ENCODE results near the gene SOS2. TPM values are rescaled to one million over a fixed set of nuclear protein-coding genes. Genes with fewer than 3 reads are reported as not detected.

The SOS2 gene
- total RNA-seq, 1 experiment from 2014 or later, result 11.7 TPM

DNA sequence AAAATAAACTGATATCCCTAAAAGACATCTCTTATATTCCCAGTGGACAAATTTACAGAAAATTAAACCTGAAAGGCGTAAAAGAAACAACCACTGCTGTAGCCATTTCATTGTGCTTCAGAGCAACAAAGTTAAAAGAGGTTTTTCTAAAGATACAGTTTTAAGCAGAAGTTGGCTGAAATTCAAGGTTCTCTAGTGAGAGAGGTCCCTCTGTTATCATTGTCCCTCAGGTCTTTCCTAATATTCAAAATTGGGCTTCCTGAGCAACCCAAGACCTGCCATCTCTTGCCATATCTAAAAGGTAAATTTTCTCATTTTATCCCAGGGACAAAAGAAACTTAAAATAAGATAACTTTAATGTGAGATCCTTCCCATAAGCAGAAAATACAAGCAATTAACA lies 10.7 kb upstream of the SOS2 start:
- ChIA-PET CTCF (interaction anchor here (1.5 kb wide), 1 partner anchor 19 kb away, joined by 3 read pairs; no protein-coding TSS in a partner anchor), RAD21 (ENCODE audit: low non-redundant PET in 1 of 2, low total read pairs in 2 of 2, uncharacterized antibody in 2 of 2, unreplicated experiment in 2 of 2) (no interaction called here), POLR2A (interaction anchor here (0.6 kb wide), 1 partner anchor 134 kb away, joined by 3 read pairs; no protein-coding TSS in a partner anchor)
- no peak overlapping the region for H3K9ac ChIP-seq (ENCODE audit: low read length)
- peaks cover 0 to 2% of the 10 kb centered on the region in 2 experiments; a peak in 1 of 4 replicates for H3K36me3 ChIP-seq (ENCODE audit: control insufficient read depth in 1 of 2, insufficient read depth in 2 of 2, low read length in 2 of 2)
- DNase-seq (ENCODE audit: low read depth, low spot score) (no peak), ATAC-seq (no peak)
- H3K79me2 ChIP-seq (ENCODE audit: insufficient read depth, low read length), result no peaks in the 10 kb centered on the region
- no peaks in the 10 kb centered on the region for H3K9me2 ChIP-seq (ENCODE audit: insufficient read depth)
- H3K4me3 ChIP-seq (replicated peaks in 1 of 2; ENCODE audit: low read depth in 1 of 2, low read length in 2 of 2), result no peak overlapping the region
- no peak overlapping the region for H3K4me2 ChIP-seq (ENCODE audit: low read length)
- H3K4me1 ChIP-seq (ENCODE audit: control insufficient read depth in 1 of 2, insufficient read depth in 2 of 2, low read length in 2 of 2), result no peaks in the 10 kb centered on the region; a peak in 1 of 4 replicates
- no peaks in the 10 kb centered on the region for H4K20me1 ChIP-seq (ENCODE audit: insufficient read depth)
- H3K27ac ChIP-seq (ENCODE audit: low read depth, low read length), result no peak overlapping the region
- no peaks in the 10 kb centered on the region for H3K9me3 ChIP-seq (ENCODE audit: control insufficient read depth in 1 of 2, insufficient read depth in 1 of 2, low read depth in 1 of 2, low read length in 2 of 2)
- H2AFZ ChIP-seq (ENCODE audit: low read depth, low read length, poor library complexity, severe bottlenecking), result no peak overlapping the region
- intact Hi-C loops (cut with micrococcal nuclease), result no loop called here
- H3K27me3 ChIP-seq (ENCODE audit: insufficient read depth, low read length), result no peaks in the 10 kb centered on the region
- no TSS peak for BruUV-seq (replicated peaks)
- TF ChIP-seq, protein P1, sequence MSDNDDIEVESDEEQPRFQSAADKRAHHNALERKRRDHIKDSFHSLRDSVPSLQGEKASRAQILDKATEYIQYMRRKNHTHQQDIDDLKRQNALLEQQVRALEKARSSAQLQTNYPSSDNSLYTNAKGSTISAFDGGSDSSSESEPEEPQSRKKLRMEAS (IDR thresholded peaks at IDR 0.05), result no peak
- TF ChIP-seq POLR2A (IDR thresholded peaks at IDR 0.05; ENCODE audit: borderline replicate concordance, extremely low read depth, insufficient read depth, insufficient read length), result no peak
- no peak for TF ChIP-seq FOSL1 (IDR thresholded peaks at IDR 0.05; ENCODE audit: low read depth)
- TF ChIP-seq SRF (IDR thresholded peaks at IDR 0.05; ENCODE audit: low read depth), result no peak
- no peak for TF ChIP-seq EGR1 (IDR thresholded peaks at IDR 0.05; ENCODE audit: low read depth)
- no peak for TF ChIP-seq SIN3A (IDR thresholded peaks at IDR 0.05; ENCODE audit: low read depth)
- TF ChIP-seq JUND (IDR thresholded peaks at IDR 0.05), result no peak
- TF ChIP-seq EZH2phosphoT487 (IDR thresholded peaks at IDR 0.05; ENCODE audit: borderline replicate concordance), result no peak
- no peak for TF ChIP-seq YY1 (IDR thresholded peaks at IDR 0.05; ENCODE audit: extremely low read depth, insufficient replicate concordance, low read depth, low read length)

DNA sequence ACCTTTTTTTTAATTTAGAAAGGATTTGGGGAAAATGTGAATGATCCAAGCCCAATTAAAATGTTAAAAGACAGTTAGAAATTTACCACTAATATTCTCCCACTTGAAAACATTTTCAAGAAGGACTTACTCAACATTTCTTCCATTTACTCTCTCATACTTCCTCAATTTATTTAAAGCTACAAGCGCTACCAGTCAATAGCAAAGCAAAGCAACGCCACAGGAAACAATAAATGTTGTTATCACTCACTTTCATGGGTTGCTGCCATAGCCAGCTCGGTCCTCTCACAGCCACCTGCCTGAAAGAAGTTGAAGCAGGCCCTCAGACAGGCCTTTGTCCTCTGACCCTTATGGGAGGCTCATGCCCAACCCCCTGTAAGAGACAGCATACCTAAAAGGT lies 6.0 kb upstream of the SOS2 start:
- no peak for DNase-seq (ENCODE audit: low read depth, low spot score)
- RAD21 ChIA-PET (ENCODE audit: low non-redundant PET in 1 of 2, low total read pairs in 2 of 2, uncharacterized antibody in 2 of 2, unreplicated experiment in 2 of 2), result no interaction called here
- intact Hi-C loops (cut with micrococcal nuclease), result no loop called here

More for the DNA sequence above, 6.0 kb upstream of the SOS2 start:
- H3K4me3 ChIP-seq (replicated peaks in 1 of 2; ENCODE audit: low read depth in 1 of 2, low read length in 2 of 2), result no peak overlapping the region
- CTCF ChIA-PET, result interaction anchor here (1.1 kb wide), 1 partner anchor 383 kb away, joined by 3 read pairs; no protein-coding TSS in a partner anchor
- POLR2A ChIA-PET, result interaction anchor here (0.7 kb wide), 1 partner anchor 43 kb away, joined by 3 read pairs; no protein-coding TSS in a partner anchor
- TF ChIP-seq EZH2 (IDR thresholded peaks at IDR 0.05), result no peak
- TF ChIP-seq, protein P1 (IDR thresholded peaks at IDR 0.05), result no peak
- TF ChIP-seq JUND (IDR thresholded peaks at IDR 0.05), result no peak
- no peak for TF ChIP-seq SRF (IDR thresholded peaks at IDR 0.05; ENCODE audit: low read depth)
- TF ChIP-seq SP1 (IDR thresholded peaks at IDR 0.05; ENCODE audit: low read depth), result no peak
- no peak for TF ChIP-seq EGR1 (IDR thresholded peaks at IDR 0.05; ENCODE audit: low read depth)
- no peak for TF ChIP-seq SIN3A (IDR thresholded peaks at IDR 0.05; ENCODE audit: low read depth)
- no peak for TF ChIP-seq POLR2AphosphoS5 (IDR thresholded peaks at IDR 0.05; ENCODE audit: low read depth, low read length)
- TF ChIP-seq, protein P2, sequence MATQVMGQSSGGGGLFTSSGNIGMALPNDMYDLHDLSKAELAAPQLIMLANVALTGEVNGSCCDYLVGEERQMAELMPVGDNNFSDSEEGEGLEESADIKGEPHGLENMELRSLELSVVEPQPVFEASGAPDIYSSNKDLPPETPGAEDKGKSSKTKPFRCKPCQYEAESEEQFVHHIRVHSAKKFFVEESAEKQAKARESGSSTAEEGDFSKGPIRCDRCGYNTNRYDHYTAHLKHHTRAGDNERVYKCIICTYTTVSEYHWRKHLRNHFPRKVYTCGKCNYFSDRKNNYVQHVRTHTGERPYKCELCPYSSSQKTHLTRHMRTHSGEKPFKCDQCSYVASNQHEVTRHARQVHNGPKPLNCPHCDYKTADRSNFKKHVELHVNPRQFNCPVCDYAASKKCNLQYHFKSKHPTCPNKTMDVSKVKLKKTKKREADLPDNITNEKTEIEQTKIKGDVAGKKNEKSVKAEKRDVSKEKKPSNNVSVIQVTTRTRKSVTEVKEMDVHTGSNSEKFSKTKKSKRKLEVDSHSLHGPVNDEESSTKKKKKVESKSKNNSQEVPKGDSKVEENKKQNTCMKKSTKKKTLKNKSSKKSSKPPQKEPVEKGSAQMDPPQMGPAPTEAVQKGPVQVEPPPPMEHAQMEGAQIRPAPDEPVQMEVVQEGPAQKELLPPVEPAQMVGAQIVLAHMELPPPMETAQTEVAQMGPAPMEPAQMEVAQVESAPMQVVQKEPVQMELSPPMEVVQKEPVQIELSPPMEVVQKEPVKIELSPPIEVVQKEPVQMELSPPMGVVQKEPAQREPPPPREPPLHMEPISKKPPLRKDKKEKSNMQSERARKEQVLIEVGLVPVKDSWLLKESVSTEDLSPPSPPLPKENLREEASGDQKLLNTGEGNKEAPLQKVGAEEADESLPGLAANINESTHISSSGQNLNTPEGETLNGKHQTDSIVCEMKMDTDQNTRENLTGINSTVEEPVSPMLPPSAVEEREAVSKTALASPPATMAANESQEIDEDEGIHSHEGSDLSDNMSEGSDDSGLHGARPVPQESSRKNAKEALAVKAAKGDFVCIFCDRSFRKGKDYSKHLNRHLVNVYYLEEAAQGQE (IDR thresholded peaks at IDR 0.05; ENCODE audit: low read depth), result no peak
- no peak for TF ChIP-seq ZNF274 (IDR thresholded peaks at IDR 0.05; ENCODE audit: low read depth, low read length)
- TF ChIP-seq, protein P3, sequence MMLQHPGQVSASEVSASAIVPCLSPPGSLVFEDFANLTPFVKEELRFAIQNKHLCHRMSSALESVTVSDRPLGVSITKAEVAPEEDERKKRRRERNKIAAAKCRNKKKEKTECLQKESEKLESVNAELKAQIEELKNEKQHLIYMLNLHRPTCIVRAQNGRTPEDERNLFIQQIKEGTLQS (IDR thresholded peaks at IDR 0.05), result no peak
- TF ChIP-seq CBX3 (IDR thresholded peaks at IDR 0.05; ENCODE audit: low read depth), result no peak
- TF ChIP-seq ELF1 (IDR thresholded peaks at IDR 0.05; ENCODE audit: borderline replicate concordance, low read depth), result no peak
- TF ChIP-seq POLR2A (IDR thresholded peaks at IDR 0.05; ENCODE audit: borderline replicate concordance, extremely low read depth, insufficient read depth, insufficient read length), result no peak
- no peaks in the 10 kb centered on the region for H3K79me2 ChIP-seq (ENCODE audit: insufficient read depth, low read length)
- H2AFZ ChIP-seq (ENCODE audit: low read depth, low read length, poor library complexity, severe bottlenecking), result no peak overlapping the region
- no peaks in the 10 kb centered on the region for H3K9me2 ChIP-seq (ENCODE audit: insufficient read depth)
- no peaks in the 10 kb centered on the region for H3K27me3 ChIP-seq (ENCODE audit: insufficient read depth, low read length)
- H3K36me3 ChIP-seq (ENCODE audit: control insufficient read depth in 1 of 2, insufficient read depth in 2 of 2, low read length in 2 of 2), result no peaks in the 10 kb centered on the region
- no peak for ATAC-seq
- no peaks in the 10 kb centered on the region for H4K20me1 ChIP-seq (ENCODE audit: insufficient read depth)
- no TSS peak for BruUV-seq (replicated peaks)
- H3K9ac ChIP-seq (ENCODE audit: low read length), result no peak overlapping the region
- no peak overlapping the region for H3K4me2 ChIP-seq (ENCODE audit: low read length)
- H3K4me1 ChIP-seq (ENCODE audit: control insufficient read depth in 1 of 2, insufficient read depth in 2 of 2, low read length in 2 of 2), result peaks cover 3 to 5% of the 10 kb centered on the region in 2 experiments; a peak in 3 of 4 replicates
- H3K27ac ChIP-seq (ENCODE audit: low read depth, low read length), result no peak overlapping the region
- H3K9me3 ChIP-seq (ENCODE audit: control insufficient read depth in 1 of 2, insufficient read depth in 1 of 2, low read depth in 1 of 2, low read length in 2 of 2), result no peaks in the 10 kb centered on the region; a peak in 1 of 4 replicates

All from HCT116 (cell line).